Measurements from ENCODE around the gene OR2L2.
"Not testable (repeated sequence)": the region's sequence is repeated elsewhere in the genome, so short reads cannot be mapped to it uniquely, and the experiment has no call there.

OR2L2 gene, protein sequence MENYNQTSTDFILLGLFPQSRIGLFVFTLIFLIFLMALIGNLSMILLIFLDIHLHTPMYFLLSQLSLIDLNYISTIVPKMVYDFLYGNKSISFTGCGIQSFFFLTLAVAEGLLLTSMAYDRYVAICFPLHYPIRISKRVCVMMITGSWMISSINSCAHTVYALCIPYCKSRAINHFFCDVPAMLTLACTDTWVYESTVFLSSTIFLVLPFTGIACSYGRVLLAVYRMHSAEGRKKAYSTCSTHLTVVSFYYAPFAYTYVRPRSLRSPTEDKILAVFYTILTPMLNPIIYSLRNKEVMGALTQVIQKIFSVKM

DNA sequence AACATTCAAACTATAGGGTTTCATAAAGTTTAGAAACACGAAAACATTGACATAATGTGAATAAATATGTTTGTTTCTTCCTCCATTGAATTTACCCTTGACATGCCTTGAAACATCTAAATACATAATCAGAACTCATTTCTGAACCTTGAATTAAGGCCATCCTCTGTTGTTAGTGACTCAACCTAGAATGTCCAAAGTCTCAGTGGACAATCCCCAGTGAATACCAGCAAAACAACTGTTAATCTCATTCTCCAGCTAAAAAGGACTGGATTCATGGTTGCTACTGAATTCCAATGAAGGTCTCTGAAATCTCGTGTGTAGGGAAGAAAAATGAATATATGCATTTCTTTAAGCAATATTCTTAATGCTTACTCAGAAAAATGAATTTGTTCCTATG, at the start of gene OR2L2:
OR2L2 (plus strand) TSS at position 301 of the 400 bp plus-strand sequence. CDS start 8,198 bp downstream, outside the sequence.
- no peak for DNase-seq

DNA sequence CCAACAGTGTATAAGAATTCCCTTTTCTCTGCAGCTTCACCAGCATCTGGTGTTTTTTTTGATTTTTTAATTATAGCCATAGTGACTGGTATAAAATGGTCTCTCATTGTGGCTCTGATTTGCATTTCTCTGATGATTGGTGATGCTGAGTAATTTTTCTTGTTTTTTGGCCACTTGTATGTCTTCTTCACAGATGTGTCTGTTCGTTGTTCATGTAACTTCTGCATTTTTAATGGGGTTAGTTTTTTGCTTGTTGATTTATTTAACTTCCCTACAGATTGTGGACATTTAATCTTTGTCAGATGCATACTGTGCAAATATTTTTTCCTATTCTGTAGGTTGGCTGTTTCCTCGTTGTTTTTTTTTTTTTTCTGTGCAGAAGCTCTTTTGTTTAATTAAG, 36.9 kb upstream of the OR2L2 start:
- DNase-seq, result no peak

DNA sequence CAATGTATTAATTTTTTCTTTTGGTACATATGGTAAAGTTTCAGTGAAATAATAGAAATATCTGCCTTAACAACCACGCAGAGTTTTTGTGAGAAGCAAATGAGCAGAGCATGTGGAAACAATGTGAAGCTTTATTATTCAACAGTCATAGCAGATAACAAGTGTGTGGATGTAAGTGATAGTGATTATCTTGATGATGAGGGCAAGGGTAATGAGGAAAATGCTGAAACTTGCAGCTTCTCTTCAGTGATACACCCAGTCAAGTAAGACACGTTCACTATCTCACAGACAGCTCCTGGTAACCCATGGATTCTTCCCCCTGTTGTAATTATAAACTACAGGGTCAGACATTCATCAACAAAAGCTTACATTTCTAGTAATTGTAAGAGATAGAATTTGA, 31.1 kb upstream of the OR2L2 start:
- no peak for DNase-seq

DNA sequence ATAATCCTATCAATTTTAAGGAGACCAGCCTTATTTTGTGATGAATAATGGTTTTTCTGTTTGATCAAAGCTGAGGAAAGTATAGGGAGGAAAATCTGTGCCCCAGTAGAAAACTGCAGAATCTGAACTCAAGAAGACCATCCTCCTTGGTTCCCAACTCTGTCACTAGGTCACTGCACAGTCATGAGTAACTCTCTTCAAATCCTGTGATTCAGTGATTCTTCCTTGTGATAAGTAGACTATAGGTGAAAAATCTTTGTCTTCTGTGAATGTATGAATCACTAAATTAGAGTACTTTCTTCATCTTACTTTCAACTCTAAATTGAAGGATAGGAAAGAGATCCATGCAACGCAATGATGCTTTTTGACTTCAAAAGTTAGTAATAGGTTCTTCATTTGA, 29.7 kb upstream of the OR2L2 start:
- no peak for DNase-seq

DNA sequence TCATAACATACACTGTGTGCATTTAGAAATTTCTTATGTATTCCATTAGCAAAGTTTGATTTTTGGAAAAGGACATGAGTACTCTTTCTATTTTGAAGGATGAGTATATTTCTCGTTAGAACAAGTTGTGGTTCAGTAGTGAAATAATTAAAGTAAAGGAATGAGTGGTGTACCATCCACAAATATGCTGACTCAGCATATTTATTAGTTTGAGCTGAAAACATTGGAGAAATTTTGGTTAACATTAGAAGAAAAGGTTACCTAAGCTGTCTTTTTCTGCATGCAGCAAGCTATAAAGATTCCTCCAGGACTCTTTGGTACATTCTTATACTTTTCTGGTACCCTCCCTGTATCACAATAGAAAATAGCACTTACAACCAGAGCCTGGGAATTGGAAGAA, 22.1 kb upstream of the OR2L2 start:
- DNase-seq, result no peak

DNA sequence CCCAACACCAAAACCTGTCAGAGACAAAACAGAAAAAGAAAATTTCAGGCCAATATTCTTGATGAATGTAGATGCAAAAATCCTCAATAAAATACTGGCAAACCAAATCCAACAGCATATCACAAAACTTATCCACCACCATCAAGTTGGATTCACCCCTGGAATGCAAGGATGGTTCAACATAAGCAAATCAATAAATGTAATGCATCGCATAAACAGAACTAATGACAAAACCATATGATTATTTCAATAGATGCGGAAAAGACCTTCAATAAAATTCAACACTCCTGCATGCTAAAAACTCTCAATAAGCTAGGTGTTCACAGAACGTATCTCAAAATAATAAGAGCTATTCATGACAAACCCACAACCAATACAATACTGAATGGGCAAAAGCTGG, 20.2 kb upstream of the OR2L2 start:
- DNase-seq, result no peak

DNA sequence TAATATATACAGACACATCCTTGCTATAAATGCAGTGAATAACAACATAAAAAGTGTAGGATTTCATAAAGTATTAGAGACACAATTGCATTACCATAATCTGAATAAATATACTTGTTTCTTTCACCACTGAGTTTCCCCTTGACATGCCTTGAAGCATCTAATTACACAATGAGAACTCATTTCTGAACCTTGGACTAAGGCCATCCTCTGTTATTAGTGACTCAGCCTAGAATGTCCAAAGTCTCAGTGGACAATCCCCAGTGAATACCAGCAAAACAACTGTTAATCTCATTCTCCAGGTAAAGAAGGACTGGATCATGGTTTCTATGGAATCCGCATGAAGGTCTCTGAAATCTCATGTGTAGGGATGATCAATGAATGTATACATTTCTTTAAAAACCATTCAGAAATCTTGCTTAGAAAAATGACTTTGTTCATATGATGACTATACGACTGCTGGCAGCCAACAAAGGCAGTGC, 16.6 kb upstream of the OR2L2 start, which contains the start of gene OR2L5:
OR2L5 (plus strand) TSS at position 432 of the 482 bp plus-strand sequence. CDS start 8,288 bp downstream, outside the sequence.
- DNase-seq, result no peak

DNA sequence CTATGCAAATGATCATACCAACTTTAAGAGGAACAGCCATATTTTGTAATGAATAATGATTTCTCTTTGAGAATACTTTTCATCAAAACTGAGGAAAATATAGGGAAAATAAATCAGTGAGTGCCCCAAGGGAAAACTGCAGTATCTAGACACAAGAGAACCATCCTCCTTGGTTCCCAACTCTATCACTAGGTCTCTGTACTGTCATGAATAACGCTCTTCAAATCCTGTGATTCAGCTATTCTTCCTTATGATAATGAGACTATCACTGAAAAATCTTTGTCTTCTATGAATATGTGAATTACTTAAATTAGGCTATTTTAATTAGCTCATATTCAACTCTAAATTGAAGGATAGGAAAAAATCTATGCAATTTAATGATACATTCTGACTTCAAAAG, 14.1 kb upstream of the OR2L2 start:
- DNase-seq, result no peak

DNA sequence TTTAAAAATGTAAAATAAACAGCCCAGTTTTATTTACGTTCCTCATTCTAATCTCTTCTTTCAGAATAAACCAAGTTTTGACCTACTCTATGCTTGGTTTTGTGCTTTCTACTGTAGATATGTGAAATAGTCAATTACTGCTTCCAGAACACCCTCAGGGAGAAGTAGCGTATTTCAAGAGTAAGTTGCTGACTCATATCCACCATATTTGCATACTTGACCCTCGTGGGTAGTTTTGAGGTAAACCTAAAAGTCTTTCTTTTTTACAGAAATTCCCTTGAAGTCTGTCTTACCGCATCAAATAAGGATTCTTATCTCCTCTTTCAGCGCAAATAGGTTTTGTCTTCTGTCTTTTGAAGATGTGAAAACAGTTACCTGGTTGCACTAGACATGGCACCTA, 15.3 kb downstream of the OR2L2 start:
- DNase-seq, result no peak

DNA sequence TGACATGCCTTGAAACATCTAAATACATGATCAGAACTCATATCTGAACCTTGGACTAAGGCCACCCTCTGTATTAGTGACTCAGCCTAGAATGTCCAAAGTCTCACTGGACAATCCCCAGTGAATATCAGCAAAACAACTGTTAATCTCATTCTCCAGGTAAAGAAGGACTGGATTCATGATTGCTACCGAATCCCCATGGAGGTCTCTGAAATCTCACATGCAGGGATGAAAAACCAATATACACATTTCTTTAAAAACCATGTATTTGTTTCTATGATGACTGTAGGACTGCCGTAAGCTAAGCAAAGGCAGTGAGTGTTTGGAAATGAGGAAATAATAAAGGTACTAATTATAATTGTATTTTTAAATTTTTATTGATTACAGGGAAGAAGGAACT, 16.7 kb downstream of the OR2L2 start, which contains the start of gene OR2L3:
OR2L3 (plus strand) TSS at position 301 of the 400 bp plus-strand sequence. CDS start 13,846 bp downstream, outside the sequence.
- DNase-seq, result no peak

DNA sequence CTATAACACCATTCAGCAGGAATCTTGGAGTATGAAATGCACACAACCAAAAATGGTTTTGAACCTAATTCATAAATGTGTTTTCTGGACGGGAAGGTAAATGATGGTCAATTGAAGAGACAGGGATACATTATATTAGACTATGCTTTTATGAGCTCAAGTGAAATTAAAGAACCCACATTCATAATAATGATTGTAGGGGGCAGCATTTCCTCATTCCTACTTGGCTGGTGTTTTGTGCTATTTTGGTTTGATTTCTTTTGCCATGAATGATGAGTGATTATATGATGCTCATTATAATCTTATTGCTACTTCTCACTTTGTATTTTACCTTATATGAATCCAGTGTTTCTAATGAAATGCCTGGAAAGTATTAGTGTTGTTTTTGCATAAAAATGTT, 17.1 kb downstream of the OR2L2 start:
- DNase-seq, result no peak

DNA sequence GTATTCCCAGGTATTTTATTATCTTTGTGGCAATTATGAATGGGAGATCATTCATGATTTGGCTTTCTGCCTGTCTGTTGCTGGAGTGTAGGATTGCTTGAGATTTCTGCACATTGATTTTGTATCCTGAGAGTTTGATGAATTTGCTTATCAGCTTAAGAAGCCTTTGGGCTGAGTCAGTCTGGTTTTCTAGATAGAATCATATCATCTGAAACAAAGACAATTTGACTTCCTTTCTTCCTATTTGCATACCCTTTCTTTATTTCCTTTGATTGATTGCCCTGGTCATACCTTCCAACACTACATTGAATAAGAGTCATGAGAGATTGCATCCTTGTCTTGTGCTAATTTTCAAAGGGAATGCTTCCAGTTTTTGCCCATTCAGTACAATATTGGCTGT, 24.8 kb downstream of the OR2L2 start:
- DNase-seq, result no peak

DNA sequence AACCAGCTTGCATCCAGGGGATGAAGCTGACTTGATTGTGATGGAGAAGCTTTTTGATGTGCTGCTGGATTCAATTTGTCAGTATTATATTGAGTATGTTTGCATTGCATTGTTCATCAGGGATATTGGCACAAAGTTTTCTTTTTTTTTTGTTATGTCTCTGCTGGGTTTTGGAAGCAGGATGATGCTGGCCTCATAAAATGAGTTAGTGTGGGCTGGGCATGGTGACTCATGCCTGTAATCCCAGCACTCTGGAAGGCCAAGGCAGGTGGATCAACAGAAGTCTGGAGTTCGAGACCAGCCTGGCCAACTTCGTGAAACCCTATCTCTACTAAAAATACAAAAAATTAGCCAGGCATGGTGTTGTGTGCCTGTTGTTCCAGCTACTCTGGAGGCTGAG, 25.4 kb downstream of the OR2L2 start:
- DNase-seq, result no peak

DNA sequence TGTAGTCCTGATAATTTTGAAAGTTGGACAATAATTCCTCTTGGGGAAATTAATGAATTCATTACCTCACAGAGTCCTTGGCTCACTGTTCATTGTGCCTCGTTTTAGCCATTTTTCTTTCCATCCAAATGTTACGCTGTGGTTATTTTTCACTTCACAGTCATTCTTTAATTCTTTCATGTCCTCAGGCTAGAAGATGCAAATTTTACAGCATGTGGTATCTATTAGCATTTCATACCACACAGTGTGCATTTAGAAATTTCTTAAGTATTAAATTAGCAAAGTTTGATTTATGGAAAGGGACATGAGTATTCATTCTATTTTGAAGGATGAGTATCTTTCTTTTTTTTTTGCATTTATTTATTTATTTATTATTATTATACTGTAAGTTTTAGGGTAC, 35.2 kb downstream of the OR2L2 start:
- no peak for DNase-seq

DNA sequence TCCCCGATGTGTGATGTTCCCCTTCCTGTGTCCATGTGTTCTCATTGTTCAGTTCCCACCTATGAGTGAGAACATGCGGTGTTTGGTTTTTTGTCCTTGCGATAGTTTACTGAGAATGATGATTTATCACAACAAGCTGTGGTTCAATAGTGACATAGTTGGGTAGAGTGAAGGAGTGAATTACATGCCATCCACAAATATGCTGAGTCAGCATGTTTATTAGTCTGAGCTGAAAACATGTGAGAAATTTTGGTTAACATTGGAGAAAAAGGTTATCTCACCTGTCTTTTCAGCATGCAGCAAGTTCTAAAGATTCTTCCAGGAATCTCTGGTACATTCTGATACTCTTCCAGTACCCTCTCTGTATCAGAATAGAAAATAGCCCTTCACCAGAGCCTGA, 35.7 kb downstream of the OR2L2 start:
- DNase-seq, result no peak

DNA sequence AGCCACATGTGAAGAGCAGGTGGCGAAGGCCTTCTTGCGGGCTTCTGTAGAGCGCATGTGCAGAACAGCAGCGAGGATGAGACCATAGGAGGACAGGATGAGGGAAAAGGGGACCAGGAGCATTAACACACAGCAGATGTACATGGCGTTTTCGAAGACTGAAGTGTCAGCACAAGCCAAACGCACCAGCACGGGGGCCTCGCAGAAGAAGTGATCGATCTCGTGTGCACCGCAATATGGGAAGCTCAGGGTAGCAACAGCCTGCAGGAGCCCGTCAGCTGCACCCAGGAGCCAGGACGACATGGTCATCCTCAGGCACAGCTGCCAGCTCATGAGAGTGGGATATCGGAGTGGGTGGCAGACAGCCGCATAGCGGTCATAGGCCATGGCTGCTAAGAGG, 54.0 kb downstream of the OR2L2 start:
- not testable (repeated sequence) for DNase-seq
